ENCODE measurements around the gene NET1.

NET1 gene

GRCh38 chr10:5464546-5464945 lies 52.2 kb downstream of the NET1 start:
- no peak for DNase-seq (ENCODE audit: extremely low spot score)
- TF ChIP-seq, protein P1, sequence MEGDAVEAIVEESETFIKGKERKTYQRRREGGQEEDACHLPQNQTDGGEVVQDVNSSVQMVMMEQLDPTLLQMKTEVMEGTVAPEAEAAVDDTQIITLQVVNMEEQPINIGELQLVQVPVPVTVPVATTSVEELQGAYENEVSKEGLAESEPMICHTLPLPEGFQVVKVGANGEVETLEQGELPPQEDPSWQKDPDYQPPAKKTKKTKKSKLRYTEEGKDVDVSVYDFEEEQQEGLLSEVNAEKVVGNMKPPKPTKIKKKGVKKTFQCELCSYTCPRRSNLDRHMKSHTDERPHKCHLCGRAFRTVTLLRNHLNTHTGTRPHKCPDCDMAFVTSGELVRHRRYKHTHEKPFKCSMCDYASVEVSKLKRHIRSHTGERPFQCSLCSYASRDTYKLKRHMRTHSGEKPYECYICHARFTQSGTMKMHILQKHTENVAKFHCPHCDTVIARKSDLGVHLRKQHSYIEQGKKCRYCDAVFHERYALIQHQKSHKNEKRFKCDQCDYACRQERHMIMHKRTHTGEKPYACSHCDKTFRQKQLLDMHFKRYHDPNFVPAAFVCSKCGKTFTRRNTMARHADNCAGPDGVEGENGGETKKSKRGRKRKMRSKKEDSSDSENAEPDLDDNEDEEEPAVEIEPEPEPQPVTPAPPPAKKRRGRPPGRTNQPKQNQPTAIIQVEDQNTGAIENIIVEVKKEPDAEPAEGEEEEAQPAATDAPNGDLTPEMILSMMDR (IDR thresholded peaks at IDR 0.05; ENCODE audit: control extremely low read depth, extremely low read depth, low read depth, missing control alignments): no peak

DNA sequence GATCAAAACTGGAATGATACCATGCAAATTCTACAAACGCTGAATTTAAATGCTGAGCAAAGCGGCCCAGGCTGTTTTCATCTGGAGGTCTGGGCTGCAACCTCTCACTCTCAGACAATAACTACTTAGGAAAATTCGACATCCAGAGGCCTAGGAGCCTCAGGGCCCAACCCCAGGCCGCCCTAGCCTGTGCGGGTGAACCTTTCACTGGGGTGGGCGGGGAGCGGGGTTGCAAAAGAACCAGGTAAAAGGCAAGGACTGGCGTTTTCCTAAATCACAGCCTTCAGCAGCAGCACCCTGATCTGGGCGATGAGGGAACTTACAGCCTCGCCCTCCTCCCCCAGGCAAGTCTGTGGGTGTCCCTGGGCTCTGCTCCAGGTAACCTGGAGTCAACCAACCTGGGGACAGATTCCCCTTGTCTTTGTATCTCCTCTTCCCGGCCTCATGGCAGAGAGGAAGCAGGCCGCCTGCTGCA lies 53.7 kb downstream of the NET1 start:
- ChIA-PET POLR2A (no interaction called here), CTCF (no interaction called here)
- TF ChIP-seq, protein P1 (IDR thresholded peaks at IDR 0.05; ENCODE audit: control extremely low read depth, extremely low read depth, low read depth, missing control alignments): no peak
- DNase-seq (ENCODE audit: extremely low spot score): no peak

More at GRCh38 chr10:5464546-5464945, 52.2 kb downstream of the NET1 start:
- ChIA-PET POLR2A (no interaction called here), CTCF (interaction anchor here (1.1 to 1.6 kb wide), 2 partner anchors 9 to 23 kb away, joined by 3 to 5 read pairs; no protein-coding TSS in a partner anchor)

- no peak for DNase-seq (ENCODE audit: extremely low spot score)
- TF ChIP-seq, protein P1 (IDR thresholded peaks at IDR 0.05; ENCODE audit: control extremely low read depth, extremely low read depth, low read depth, missing control alignments): no peak
- ChIA-PET CTCF (interaction anchor here (1.5 kb wide), 2 partner anchors 24 to 170 kb away, joined by 3 to 4 read pairs; no protein-coding TSS in a partner anchor), POLR2A (no interaction called here)
Observed at GRCh38 chr10:5466451-5467206, 54.3 kb downstream of the NET1 start.

- no peak for DNase-seq (ENCODE audit: extremely low spot score)
- TF ChIP-seq, protein P1 (IDR thresholded peaks at IDR 0.05; ENCODE audit: control extremely low read depth, extremely low read depth, low read depth, missing control alignments): no peak
- POLR2A ChIA-PET: no interaction called here
- CTCF ChIA-PET: interaction anchor here (1.5 kb wide), 2 partner anchors 25 to 170 kb away, joined by 3 to 4 read pairs; no protein-coding TSS in a partner anchor
Observed at GRCh38 chr10:5467207-5467535, 54.8 kb downstream of the NET1 start.

DNA sequence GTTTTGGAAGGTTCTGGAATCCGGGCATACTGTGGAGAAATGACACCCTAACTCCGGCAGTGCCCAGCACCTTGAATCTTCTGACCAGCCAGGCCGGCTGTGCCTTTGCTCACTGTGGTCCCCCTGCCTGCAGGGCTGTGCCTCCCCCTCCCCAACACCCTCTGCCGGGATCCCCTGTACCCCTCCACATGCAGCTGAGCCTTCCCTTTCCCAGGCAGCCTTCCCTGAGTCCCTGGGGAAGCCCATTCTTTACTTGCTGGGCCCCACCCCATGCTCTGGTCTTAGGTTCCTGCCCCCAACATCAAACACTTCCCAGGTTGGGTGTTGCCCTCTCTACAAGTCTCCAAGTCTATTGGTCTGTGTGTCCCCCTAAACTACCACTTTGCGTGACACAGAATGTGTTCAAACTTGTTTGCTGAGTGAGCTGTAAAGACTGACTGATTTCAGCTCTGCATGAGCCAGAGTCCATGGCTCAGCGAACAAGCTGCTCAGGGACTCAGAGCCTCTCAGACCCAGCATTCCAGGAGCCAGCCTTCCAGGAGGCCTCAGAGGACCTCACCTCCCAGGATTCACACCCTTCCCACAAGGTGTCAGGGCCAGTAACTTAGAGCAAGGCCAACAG lies 55.4 kb downstream of the NET1 start:
- CTCF ChIA-PET: interaction anchor here (1.5 kb wide), 2 partner anchors 26 to 169 kb away, joined by 3 to 4 read pairs; no protein-coding TSS in a partner anchor
- no peak for DNase-seq (ENCODE audit: extremely low spot score)
- POLR2A ChIA-PET: no interaction called here
- TF ChIP-seq, protein P1 (IDR thresholded peaks at IDR 0.05; ENCODE audit: control extremely low read depth, extremely low read depth, low read depth, missing control alignments): no peak

GRCh38 chr10:5468262-5469106 lies 56.1 kb downstream of the NET1 start:
- ChIA-PET CTCF (interaction anchor here (1.1 to 1.5 kb wide), 2 partner anchors 26 to 168 kb away, joined by 3 read pairs; no protein-coding TSS in a partner anchor), POLR2A (no interaction called here)
- DNase-seq (ENCODE audit: extremely low spot score): no peak
- TF ChIP-seq, protein P1 (IDR thresholded peaks at IDR 0.05; ENCODE audit: control extremely low read depth, extremely low read depth, low read depth, missing control alignments): no peak
